Lower lobe of right lung (tissue), 2 donors: ENCODE results near the gene ZNF681. TPM values are rescaled to one million over a fixed set of nuclear protein-coding genes. Genes with fewer than 3 reads are reported as not detected.

Experiments used
- ATAC-seq, 2 donors: fragments of 200-7000 bp; cut with Tn5 transposase; one replicate each; pipeline ENCODE4 v1.9.1; 2020 to 2022; ENCODE audit warnings: mild to moderate bottlenecking in 2 of 2, moderate library complexity in 2 of 2
- DNase-seq: peaks from one replicate; pipeline ENCODE4 v3.0.0-alpha.2; 2020
- H3K27ac ChIP-seq: fragments of 200-600 bp; one replicate; pipeline ENCODE4 v1.8.0; 2022
- H3K27me3 ChIP-seq: fragments of 200-600 bp; one replicate; pipeline ENCODE4 v1.8.0; 2022; ENCODE audit warnings: low read depth
- H3K36me3 ChIP-seq: fragments of 200-600 bp; one replicate; pipeline ENCODE4 v1.8.0; 2022; ENCODE audit warnings: mild to moderate bottlenecking
- H3K4me1 ChIP-seq: fragments of 200-600 bp; one replicate; pipeline ENCODE4 v1.8.0; 2022
- H3K4me3 ChIP-seq: fragments of 200-600 bp; one replicate; pipeline ENCODE4 v1.8.0; 2022; ENCODE audit warnings: mild to moderate bottlenecking
- H3K9me3 ChIP-seq: fragments of 200-600 bp; one replicate; pipeline ENCODE4 v1.8.0; 2022
- intact Hi-C: fragments of 100-400 bp; cut with DNase I; formaldehyde crosslinking; loops from one replicate; pipeline ENCODE4 v1.11.0; 2022
- total RNA-seq: library from RNA; stranded (reverse); fragmentation: NEBNext Ultra II Directional; extraction: Animal tissue kit (Norgen Biotek cat#: 25700); gene quantifications from one replicate; pipeline ENCODE4 v1.2.1, GENCODE V29; 2021
- TF ChIP-seq, protein P1 (sequence below): fragments of 200-600 bp; IDR thresholded peaks from one replicate; pipeline ENCODE4 v1.8.0; 2022; ENCODE audit warnings: antibody characterized with exemption, mild to moderate bottlenecking
- donor health status: DM: no; HTN: yes; CAD: no; lungs with severe emphysema.

The ZNF681 gene
- total RNA-seq, 1 donor from 2014 or later, result 1.7 TPM

DNA sequence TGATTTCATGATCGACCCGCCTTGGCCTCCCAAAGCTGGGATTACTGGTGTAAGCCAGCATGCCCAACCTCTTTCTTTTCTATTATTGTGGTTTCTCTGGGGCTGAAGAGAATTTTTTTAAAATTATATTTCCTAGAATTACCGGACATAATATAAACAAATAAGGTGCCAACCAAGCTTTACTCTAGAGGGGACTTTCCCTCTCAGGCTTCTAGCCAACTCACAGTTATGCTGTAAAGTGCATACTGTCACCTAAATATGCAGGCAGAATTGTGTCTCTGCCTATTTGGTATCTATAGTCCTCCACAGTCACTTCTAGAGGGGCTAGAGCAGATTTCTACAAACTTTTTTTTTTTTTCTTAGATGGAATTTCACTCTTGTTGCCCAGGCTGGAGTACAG, 41.6 kb upstream of the ZNF681 start:
- TF ChIP-seq, protein P1, sequence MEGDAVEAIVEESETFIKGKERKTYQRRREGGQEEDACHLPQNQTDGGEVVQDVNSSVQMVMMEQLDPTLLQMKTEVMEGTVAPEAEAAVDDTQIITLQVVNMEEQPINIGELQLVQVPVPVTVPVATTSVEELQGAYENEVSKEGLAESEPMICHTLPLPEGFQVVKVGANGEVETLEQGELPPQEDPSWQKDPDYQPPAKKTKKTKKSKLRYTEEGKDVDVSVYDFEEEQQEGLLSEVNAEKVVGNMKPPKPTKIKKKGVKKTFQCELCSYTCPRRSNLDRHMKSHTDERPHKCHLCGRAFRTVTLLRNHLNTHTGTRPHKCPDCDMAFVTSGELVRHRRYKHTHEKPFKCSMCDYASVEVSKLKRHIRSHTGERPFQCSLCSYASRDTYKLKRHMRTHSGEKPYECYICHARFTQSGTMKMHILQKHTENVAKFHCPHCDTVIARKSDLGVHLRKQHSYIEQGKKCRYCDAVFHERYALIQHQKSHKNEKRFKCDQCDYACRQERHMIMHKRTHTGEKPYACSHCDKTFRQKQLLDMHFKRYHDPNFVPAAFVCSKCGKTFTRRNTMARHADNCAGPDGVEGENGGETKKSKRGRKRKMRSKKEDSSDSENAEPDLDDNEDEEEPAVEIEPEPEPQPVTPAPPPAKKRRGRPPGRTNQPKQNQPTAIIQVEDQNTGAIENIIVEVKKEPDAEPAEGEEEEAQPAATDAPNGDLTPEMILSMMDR, result no peak
- peaks cover 12% of the 10 kb centered on the region for H3K9me3 ChIP-seq
- intact Hi-C loops, result no loop called here
- H3K4me1 ChIP-seq, result no peaks in the 10 kb centered on the region
- H3K27ac ChIP-seq, result no peak overlapping the region
- ATAC-seq (no peak), DNase-seq (no peak)
- no peak overlapping the region for H3K4me3 ChIP-seq
- no peaks in the 10 kb centered on the region for H3K27me3 ChIP-seq
- no peaks in the 10 kb centered on the region for H3K36me3 ChIP-seq

DNA sequence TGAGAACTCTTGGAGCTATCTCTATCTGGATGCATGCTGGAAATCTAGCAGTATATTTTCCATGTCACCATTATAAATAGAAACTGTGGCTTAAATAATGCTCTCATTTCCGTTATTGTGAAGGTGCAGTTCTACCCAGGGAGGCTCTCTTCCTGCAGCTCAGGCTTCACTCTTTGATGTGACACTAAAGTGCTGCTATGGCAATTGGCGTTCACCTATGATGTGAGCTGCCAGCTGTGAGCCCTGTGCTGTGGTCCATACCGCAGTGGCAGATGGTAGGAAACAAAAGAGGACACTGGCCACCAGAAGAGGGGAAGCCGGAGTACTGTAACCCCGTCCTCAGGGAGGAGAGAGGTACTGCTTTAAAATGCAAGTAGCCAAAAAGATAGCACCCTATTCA, 40.6 kb upstream of the ZNF681 start:
- no peak overlapping the region for H3K4me3 ChIP-seq
- no peak for DNase-seq
- no peaks in the 10 kb centered on the region for H3K36me3 ChIP-seq
- ATAC-seq, result no peak
- intact Hi-C loops, result no loop called here
- no peaks in the 10 kb centered on the region for H3K4me1 ChIP-seq
- TF ChIP-seq, protein P1, result no peak
- H3K27me3 ChIP-seq, result no peaks in the 10 kb centered on the region
- no peak overlapping the region for H3K27ac ChIP-seq
- H3K9me3 ChIP-seq, result peaks cover 16% of the 10 kb centered on the region

DNA sequence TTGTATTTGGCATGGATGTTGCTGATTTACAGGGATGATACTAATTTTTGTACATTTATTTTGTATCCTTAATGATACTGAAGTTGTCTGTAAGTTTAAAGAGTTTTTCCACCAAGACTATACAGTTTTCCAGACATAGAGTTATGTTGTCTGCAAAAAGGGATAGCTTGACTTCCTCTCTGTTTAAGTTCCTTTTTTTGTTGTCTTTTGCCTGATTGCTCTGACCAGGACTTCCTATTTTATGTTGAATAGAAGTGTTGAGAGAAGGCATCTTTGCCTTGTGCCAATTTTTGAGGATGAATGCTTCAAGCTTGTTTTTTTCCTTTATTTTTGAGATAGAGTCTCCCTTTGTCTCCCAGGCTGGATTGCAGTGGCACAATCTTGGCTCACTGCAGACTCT, 36.8 kb upstream of the ZNF681 start:
- no peak overlapping the region for H3K27ac ChIP-seq

DNA sequence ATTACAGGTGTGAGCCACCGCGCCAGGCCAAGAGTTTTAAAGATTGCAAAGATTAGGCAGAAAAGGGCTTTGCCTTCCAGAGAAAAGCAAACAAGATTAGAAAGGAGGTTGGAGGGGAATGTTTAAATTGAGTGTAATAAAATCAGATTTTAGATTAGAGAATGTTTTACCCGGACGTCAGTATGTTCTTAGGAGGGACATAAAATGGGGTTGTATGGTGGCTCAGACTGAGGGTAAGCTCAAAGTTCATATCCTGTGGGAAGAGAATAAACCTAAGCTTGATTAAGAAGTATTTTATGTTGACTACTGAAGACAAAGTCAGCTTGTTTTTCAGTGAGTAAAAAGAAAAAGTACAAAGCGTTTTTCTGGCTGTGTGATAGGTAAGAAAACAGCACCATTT, 34.1 kb upstream of the ZNF681 start:
- DNase-seq, result no peak
- Histone ChIP-seq H3K4me1 (no peaks in the 10 kb centered on the region), H3K9me3 (peaks cover 16% of the 10 kb centered on the region), H3K4me3 (no peak overlapping the region), H3K36me3 (no peaks in the 10 kb centered on the region), H3K27me3 (no peaks in the 10 kb centered on the region), H3K27ac (no peak overlapping the region)
- no peak for ATAC-seq
- intact Hi-C loops, result no loop called here
- TF ChIP-seq, protein P1, result no peak

More for the DNA sequence above, 36.8 kb upstream of the ZNF681 start:
- no peak for ATAC-seq
- H3K4me3 ChIP-seq, result no peak overlapping the region
- no peaks in the 10 kb centered on the region for H3K36me3 ChIP-seq
- TF ChIP-seq, protein P1, result no peak
- peaks cover 16% of the 10 kb centered on the region for H3K9me3 ChIP-seq
- no peaks in the 10 kb centered on the region for H3K4me1 ChIP-seq
- no peak for DNase-seq
- no peaks in the 10 kb centered on the region for H3K27me3 ChIP-seq
- intact Hi-C loops, result no loop called here

DNA sequence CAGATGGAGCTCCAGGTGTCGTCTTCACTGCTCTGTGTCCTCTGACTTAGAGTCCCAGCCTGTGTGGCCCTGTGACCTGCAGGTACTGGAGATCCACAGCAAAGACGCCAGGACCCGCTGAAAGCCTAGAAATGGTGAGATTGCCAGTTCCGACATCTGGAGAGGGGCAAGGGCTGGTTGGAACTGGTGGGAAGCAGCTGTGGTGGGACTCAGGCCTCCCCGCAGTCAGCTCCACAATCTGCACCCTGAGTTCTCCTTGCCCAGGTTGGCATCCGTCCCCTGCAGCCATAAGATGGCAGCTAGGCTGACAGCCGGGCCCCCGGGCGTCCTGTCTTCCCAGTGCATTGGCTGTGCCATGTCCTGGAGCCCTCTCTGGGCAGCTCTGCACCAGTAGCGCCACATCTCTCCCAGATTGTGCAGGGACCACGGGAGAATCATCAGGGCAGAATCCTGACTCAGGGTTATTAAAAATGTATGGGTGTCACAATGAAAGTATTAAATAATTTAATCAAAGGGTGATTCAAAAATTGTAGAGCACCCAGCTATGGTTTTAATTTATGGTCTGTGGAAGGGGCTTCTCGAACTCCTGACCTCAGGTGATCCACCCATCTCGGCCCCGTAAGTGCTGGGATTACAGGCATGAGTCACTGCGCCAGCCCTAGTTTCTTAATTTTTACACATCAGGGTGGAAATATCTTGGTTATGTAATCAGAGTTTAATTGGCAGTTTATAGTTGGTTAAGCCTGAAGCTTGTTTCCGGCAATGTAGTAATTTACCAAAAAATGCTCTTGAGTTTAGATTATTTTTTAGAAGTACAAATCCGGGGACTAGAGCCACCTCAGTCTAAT, 32.2 kb upstream of the ZNF681 start:
- Histone ChIP-seq H3K9me3 (peaks cover 9% of the 10 kb centered on the region), H3K36me3 (no peaks in the 10 kb centered on the region), H3K27me3 (no peaks in the 10 kb centered on the region), H3K4me3 (no peak overlapping the region), H3K27ac (no peak overlapping the region), H3K4me1 (no peaks in the 10 kb centered on the region)
- intact Hi-C loops, result no loop called here
- TF ChIP-seq, protein P1, result no peak
- ATAC-seq (no peak), DNase-seq (no peak)
